ENCODE measurements around the gene NDUFS8.

DNA sequence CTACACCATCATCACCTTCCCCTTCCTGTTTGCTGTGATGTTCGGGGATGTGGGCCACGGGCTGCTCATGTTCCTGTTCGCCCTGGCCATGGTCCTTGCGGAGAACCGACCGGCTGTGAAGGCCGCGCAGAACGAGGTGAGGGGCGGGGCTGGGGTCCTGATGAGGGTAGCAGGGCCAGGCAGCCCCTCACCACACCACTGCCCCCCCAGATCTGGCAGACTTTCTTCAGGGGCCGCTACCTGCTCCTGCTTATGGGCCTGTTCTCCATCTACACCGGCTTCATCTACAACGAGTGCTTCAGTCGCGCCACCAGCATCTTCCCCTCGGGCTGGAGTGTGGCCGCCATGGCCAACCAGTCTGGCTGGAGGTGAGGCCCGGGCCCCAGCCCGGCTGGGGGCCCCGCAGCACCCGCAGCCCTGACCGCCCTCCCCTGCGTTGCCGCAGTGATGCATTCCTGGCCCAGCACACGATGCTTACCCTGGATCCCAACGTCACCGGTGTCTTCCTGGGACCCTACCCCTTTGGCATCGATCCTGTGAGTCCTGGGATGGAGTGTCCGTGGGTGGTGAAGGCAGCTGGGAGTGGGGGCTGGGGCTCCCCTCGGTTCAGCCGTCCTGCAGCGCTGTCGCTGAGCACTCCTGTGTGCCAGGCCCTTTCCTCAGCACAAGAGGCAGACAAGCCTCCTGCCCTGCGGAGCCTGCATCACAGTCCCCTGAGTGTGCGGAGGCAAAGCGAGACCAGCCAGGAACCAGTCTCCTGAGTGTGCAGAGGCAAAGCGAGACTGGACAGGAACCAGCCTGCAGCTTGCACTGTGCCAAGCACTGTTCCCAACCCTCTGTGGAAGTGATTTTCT is 17.2 kb downstream of the NDUFS8 start:
- TF ChIP-seq, protein P1, sequence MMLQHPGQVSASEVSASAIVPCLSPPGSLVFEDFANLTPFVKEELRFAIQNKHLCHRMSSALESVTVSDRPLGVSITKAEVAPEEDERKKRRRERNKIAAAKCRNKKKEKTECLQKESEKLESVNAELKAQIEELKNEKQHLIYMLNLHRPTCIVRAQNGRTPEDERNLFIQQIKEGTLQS (CRISPR knock-in tag; IDR thresholded peaks at IDR 0.05) = no peak
- TF ChIP-seq, protein P2, sequence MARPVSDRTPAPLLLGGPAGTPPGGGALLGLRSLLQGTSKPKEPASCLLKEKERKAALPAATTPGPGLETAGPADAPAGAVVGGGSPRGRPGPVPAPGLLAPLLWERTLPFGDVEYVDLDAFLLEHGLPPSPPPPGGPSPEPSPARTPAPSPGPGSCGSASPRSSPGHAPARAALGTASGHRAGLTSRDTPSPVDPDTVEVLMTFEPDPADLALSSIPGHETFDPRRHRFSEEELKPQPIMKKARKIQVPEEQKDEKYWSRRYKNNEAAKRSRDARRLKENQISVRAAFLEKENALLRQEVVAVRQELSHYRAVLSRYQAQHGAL (CRISPR knock-in tag; IDR thresholded peaks at IDR 0.05; ENCODE audit: not compliant biosample characterization) = no peak
- no peak for TF ChIP-seq MED1 (CRISPR knock-in tag; IDR thresholded peaks at IDR 0.05)
